Subcutaneous preadipocyte (primary cell): Measurements from ENCODE around the gene ANXA9. TPM values are rescaled to one million over a fixed set of nuclear protein-coding genes. Genes with fewer than 3 reads are reported as not detected.

ENCODE experiments used
- small RNA-seq: library from RNA; depleted of rRNA; stranded (forward); fragments of <200 nt; gene quantifications from one replicate; pipeline ENCODE3, GENCODE V24; 2012
- total RNA-seq: library from RNA; depleted of rRNA; stranded (reverse); fragments of >200 nt; gene quantifications from 2 replicates; pipeline ENCODE4 v1.2.3, GENCODE V29; 2012

ANXA9 gene, protein sequence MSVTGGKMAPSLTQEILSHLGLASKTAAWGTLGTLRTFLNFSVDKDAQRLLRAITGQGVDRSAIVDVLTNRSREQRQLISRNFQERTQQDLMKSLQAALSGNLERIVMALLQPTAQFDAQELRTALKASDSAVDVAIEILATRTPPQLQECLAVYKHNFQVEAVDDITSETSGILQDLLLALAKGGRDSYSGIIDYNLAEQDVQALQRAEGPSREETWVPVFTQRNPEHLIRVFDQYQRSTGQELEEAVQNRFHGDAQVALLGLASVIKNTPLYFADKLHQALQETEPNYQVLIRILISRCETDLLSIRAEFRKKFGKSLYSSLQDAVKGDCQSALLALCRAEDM
- 0.20 and 0.37 TPM in 2 replicates for total RNA-seq

DNA sequence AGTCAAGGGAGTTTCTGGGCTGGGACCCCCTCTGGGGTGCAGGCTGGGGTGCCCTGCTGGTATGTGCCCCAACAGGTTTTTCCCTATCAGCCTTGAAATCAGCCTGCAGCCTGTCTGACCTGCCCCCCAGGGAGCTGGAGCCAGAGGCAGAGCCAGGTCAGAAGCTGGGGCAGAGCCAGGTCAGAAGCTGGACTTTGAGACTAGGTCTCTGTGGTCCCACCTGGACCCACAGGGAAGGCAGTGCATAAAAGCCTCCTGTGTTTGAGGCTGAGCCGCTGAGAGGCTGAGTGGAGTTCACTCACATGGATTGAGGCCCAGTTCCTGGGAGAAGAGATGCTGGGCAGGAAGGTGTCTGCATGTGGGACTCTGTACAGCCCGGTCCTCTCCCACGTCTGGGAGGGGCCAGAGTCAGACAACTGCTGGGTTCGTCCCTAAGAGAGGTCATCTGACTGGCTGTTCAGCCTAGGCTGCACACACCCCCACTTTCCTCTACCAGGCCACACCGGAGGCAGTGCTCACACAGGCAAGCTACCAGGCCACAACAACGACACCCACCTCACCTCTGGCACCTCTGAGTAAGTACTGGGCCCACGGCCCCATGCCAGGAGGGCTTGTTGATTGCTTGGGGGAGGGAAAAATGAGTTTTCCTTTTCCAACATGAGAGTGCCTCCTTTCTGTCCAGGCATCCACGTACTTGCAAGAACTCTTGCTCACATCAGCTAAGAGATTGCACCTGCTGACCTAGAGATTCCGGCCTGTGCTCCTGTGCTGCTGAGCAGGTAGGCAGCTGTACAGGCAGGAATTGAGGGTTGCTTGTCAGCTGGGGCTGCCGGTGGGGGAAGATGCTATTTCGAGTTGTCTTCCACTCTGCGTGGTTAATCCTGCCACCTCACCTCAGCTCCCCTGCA lies at the start of gene ANXA9:
Gene ANXA9, plus strand, starts transcription at position 488 of the 908 bp plus-strand sequence. CDS start 814 bp downstream, outside the sequence.

DNA sequence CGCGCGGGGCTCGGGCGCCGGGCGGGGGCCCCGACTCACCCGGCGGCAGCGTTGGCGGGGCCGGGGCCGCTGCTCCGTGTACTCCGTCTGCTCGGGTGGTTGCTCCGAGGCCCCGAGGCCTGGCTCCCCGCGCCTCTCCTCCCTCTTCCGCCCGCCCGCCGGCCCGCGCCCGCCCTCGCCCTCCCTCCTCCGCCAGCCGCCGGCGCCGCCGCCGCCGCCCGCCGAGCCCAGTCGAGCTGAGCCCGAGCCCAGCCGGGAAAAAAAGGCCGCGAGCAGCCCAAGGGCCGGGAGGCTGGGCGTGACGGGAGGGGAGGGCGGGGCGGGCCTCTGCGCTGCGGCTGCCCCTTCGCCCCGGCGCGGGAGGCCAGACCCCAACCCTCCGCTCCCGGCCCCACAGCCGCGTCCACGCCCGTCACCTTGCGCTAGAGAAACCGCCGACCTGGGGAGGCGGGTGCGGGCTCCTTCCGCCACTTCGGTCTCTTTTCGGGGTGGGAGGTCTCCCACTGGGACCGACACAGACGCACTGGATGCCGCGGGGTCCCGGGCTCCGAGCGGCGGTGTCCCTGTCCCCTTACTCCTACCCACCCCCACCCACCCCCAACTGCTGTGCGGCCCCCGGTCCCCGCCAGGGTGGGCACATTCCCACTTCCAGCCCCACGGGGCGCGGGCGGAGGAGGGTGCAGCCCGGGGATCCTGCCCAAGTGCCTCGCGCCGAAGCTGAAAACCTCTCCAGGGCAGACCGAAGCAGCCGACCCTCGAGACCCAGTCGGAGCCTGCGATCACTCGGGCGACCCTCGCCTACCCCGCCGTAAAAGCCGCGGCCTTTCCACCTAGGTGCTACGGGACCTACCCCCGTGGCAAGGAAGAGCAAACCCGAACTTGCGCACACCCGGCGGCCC lies 7.3 kb upstream of the ANXA9 start, which contains the start of gene CERS2:
Gene CERS2, minus strand, starts transcription at position 256 of the 899 bp plus-strand sequence. CDS start 5,745 bp downstream, outside the sequence.

DNA sequence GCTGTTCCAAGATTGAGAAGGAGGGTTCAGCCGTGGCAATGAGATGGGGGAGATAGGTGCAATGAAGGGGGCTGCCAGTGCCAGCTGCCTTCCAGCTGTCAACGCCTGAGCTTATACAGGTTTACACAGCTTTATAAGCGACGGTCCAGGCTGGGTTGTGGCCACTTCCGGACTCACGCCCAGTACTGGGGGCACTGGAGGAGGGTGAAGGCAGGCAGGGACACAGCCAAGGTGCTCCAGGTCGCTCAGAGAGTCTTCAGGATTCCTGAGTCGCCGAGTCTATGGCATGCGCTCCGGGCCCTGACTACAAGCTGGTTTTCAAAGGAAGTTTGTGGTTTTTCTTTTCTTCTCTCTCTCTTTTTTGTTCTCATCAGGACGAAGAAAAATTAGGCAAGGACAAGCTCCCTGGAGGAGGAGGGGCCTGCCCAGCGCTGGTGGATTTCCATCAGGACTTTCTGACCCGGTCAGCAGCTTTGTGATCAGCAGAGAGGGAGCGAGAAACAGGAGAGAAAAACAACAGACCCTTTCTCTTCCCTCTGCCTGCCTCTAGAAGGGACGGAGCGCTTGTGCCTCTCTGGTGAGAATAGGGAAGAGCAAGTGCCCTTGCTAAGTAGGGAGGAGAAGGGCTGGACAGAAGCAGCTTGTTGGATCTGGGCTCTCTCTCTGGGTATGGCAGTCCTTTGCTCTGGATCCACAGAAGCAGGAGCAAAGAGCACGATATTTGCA lies 24.4 kb downstream of the ANXA9 start, which contains the start of gene MINDY1:
Gene MINDY1, minus strand, starts transcription at position 576 of the 726 bp plus-strand sequence. CDS start 4,285 bp downstream, outside the sequence.

DNA sequence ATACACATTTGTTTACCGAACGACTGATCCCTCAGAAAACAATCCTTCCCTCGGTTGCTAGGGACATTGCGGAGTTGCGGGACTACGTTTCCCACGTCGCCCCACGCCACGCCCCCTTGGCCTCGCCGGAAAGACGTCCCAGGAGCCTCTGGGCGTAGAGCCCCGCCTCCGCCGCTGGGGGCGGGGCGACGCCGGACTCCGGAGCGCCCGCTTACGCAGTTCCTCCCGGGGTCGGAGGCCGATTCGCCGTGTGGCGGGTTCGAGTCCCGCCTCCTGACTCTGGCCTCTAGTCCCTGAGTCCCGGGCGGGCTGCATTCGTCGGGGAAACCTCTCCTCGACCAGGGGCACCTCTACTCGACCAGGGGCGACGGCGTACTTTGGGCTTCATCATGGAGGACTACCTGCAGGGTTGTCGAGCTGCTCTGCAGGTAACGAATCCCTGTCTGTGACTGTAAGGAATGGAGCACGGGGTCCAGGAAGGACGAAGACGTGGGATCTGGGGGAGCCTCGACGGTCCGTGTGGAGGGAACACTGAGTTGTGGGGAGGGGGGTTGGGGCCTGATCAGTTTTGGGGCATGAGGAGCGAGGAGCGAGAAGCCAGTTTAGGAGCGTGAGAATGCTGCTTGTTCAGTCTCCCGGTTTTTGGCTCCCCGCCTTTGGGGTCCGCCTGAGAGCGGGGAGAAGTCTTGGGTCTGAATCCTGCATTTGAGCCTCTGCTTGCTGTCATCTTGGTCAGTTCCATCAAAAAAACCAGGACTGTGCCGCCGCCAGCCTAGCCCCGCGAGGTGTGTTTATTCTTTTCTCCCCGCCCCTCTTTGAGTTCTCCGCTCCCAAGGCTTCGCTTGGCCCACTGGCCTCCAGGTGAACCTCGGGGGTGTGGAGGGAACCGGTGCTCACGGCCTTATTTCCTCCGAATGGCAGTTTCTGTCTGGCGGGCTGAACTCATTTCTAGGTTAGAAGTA lies 26.4 kb downstream of the ANXA9 start, which contains the start of gene PRUNE1:
Gene PRUNE1, plus strand, starts transcription at position 206 of the 962 bp plus-strand sequence. Its CDS starts 184 bp downstream, at position 390.

DNA sequence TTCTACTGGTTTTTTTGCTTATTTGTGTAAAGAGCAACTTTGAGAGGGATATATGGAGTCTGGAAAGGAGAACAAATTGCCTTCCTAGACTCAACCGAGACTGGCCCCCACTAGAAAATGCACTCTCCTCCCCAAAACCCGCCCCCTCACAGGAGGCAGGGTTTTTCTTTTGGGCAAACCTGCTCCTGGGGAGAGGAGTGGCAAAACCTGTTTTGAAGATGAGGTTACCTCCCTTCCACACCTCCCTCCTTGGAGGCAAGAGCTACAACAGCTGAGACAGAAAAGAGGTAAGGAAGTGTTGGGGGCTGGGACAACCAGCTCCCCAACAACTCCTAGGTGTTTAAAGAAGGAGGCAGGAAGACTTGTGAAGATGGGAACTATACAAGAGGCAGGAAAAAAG lies 54.3 kb downstream of the ANXA9 start, which contains the start of gene BNIPL:
Gene BNIPL, plus strand, starts transcription at position 231 of the 400 bp plus-strand sequence. Its CDS starts 140 bp downstream, at position 371.

Small RNAs within 50 kb of the gene (small RNA-seq; reads per million reads assigned to genes)
- 0.52 reads per million, percentile 31 among the genes with 10 or more reads in this experiment for gene RNU6-884P

Other genes starting within 250 kb of the ANXA9 start
- gene CTSS, start 216.5 kb upstream of the ANXA9 start, total RNA-seq, result 3.3 and 5.5 TPM in 2 replicates
- 196 and 415 TPM in 2 replicates for gene CTSK, start 174.0 kb upstream of the ANXA9 start, total RNA-seq
- 42.3 and 42.6 TPM in 2 replicates for gene ARNT, start 105.7 kb upstream of the ANXA9 start, total RNA-seq
- gene CTXND2, start 95.2 kb upstream of the ANXA9 start, total RNA-seq, result not detected in 2 replicates
- 32.7 and 35.8 TPM in 2 replicates for gene SETDB1, start 55.9 kb upstream of the ANXA9 start, total RNA-seq
- 99.6 and 168 TPM in 2 replicates for gene CERS2, start 7.5 kb upstream of the ANXA9 start, total RNA-seq
- gene MINDY1, start 24.6 kb downstream of the ANXA9 start, total RNA-seq, result 8.8 and 9.9 TPM in 2 replicates
- gene PRUNE1, start 26.2 kb downstream of the ANXA9 start, total RNA-seq, result 5.1 and 5.7 TPM in 2 replicates
- 0.37 and 0.39 TPM in 2 replicates for gene BNIPL, start 54.3 kb downstream of the ANXA9 start, total RNA-seq
- 2.2 and 2.3 TPM in 2 replicates for gene C1orf56, start 65.5 kb downstream of the ANXA9 start, total RNA-seq
- 29.8 and 38.5 TPM in 2 replicates for gene CDC42SE1, start 77.3 kb downstream of the ANXA9 start, total RNA-seq
- 0.73 and 0.78 TPM in 2 replicates for gene MLLT11, start 78.1 kb downstream of the ANXA9 start, total RNA-seq
- 12.1 and 17.0 TPM in 2 replicates for gene GABPB2, start 88.5 kb downstream of the ANXA9 start, total RNA-seq
- 0.73 and 0.98 TPM in 2 replicates for gene SEMA6C, start 164.3 kb downstream of the ANXA9 start, total RNA-seq
- gene TNFAIP8L2, start 174.4 kb downstream of the ANXA9 start, total RNA-seq, result not detected in 2 replicates
- gene LYSMD1, start 183.6 kb downstream of the ANXA9 start, total RNA-seq, result 7.8 and 8.5 TPM in 2 replicates
- gene SCNM1, start 183.9 kb downstream of the ANXA9 start, total RNA-seq, result 23.9 and 25.4 TPM in 2 replicates
- not detected in 2 replicates for gene TMOD4, start 193.7 kb downstream of the ANXA9 start, total RNA-seq
- 25.7 and 37.9 TPM in 2 replicates for gene VPS72, start 207.9 kb downstream of the ANXA9 start, total RNA-seq
- 37.8 and 64.1 TPM in 2 replicates for gene PIP5K1A, start 216.3 kb downstream of the ANXA9 start, total RNA-seq